Tibial nerve (tissue), 4 donors: ENCODE data around the gene TGFB1I1. TPM values are rescaled to one million over a fixed set of nuclear protein-coding genes. Genes with fewer than 3 reads are reported as not detected.
"Not testable (repeated sequence)": the region's sequence is repeated elsewhere in the genome, so short reads cannot be mapped to it uniquely, and the experiment has no call there.

Source experiments
- DNase-seq, 2 donors: peaks; one replicate each; pipeline ENCODE4 v3.0.0-alpha.2; 2019; ENCODE audit warnings: low spot score in 2 of 2
- H3K27ac ChIP-seq, 4 donors: fragments of 200-600 bp; sonication (generic) in 3 of 4; one replicate each; pipeline ENCODE4 v1.5.1; 2017 to 2019; ENCODE audit warnings: mild to moderate bottlenecking in 1 of 4
- H3K27me3 ChIP-seq, 2 donors: fragments of 200-600 bp; sonication (generic) in 1 of 2; one replicate each; pipeline versions ENCODE4 v1.5.1 to v1.6.0; 2017 to 2019
- H3K36me3 ChIP-seq, 3 donors: fragments of 200-600 bp; sonication (generic); one replicate each; pipeline ENCODE4 v1.5.1; 2018 to 2019
- H3K4me1 ChIP-seq, 4 donors: fragments of 200-600 bp; sonication (generic) in 3 of 4; one replicate each; pipeline ENCODE4 v1.5.1; 2017 to 2019
- H3K4me3 ChIP-seq, 4 donors: fragments of 200-600 bp; sonication (generic) in 3 of 4; one replicate each; pipeline ENCODE4 v1.5.1; 2017 to 2019; ENCODE audit warnings: mild to moderate bottlenecking in 1 of 4, moderate library complexity in 1 of 4
- H3K9me3 ChIP-seq, 4 donors: fragments of 200-600 bp; sonication (generic) in 3 of 4; one replicate each; pipeline ENCODE4 v1.5.1; 2017 to 2019
- EP300 ChIP-seq, 2 donors: sonication (generic); formaldehyde crosslinking; IDR thresholded peaks; one replicate each; pipeline ENCODE4 v1.6.1; 2017; ENCODE audit warnings: antibody characterized with exemption in 2 of 2, mild to moderate bottlenecking in 1 of 2
- POLR2A ChIP-seq, 2 donors: fragments of 450-650 bp; IDR thresholded peaks; one replicate each; pipeline ENCODE4 v1.6.1; 2017; ENCODE audit warnings: antibody characterized with exemption in 2 of 2, mild to moderate bottlenecking in 2 of 2, moderate library complexity in 2 of 2
- WGBS, 2 donors: methylation state at CpG; one replicate each; pipeline ENCODE4 v1.1.5; 2018; 5-methylcytosine and 5-hydroxymethylcytosine counted together
- total RNA-seq, 4 donors: library from RNA; depleted of rRNA; stranded (reverse); fragments of >200 nt; gene quantifications; one replicate each; pipeline ENCODE4 v1.1.0, GENCODE V29; 2016
- TF ChIP-seq, protein P1 (sequence below), 5 experiments: fragments of 200-600 bp in 3 of 5; fragments of 450-650 bp in 2 of 5; sonication (generic) in 3 of 5; IDR thresholded peaks; one replicate each; pipeline ENCODE4 v1.5.1; 2016 to 2019; ENCODE audit warnings: antibody characterized with exemption in 5 of 5, mild to moderate bottlenecking in 3 of 5, moderate library complexity in 2 of 5

Gene TGFB1I1
- total RNA-seq, 4 donors from 2014 or later, result 29.3 to 68.7 (median 53.5) TPM

GRCh38 chr16:31478956-31479355 lies 7.0 kb downstream of the TGFB1I1 start:
- Histone ChIP-seq H3K27me3 (no peaks in the 10 kb centered on the region), H3K27ac (no peak overlapping the region), H3K4me3 (no peak overlapping the region), H3K36me3 (peaks cover 0 to 55% (median 4%) of the 10 kb centered on the region in 3 donors), H3K4me1 (peaks cover 0 to 30% (median 0%) of the 10 kb centered on the region in 4 donors), H3K9me3 (no peaks in the 10 kb centered on the region)
- TF ChIP-seq EP300 (IDR thresholded peaks at IDR 0.05) (no peak), POLR2A (IDR thresholded peaks at IDR 0.05) (no peak)
- TF ChIP-seq, protein P1, sequence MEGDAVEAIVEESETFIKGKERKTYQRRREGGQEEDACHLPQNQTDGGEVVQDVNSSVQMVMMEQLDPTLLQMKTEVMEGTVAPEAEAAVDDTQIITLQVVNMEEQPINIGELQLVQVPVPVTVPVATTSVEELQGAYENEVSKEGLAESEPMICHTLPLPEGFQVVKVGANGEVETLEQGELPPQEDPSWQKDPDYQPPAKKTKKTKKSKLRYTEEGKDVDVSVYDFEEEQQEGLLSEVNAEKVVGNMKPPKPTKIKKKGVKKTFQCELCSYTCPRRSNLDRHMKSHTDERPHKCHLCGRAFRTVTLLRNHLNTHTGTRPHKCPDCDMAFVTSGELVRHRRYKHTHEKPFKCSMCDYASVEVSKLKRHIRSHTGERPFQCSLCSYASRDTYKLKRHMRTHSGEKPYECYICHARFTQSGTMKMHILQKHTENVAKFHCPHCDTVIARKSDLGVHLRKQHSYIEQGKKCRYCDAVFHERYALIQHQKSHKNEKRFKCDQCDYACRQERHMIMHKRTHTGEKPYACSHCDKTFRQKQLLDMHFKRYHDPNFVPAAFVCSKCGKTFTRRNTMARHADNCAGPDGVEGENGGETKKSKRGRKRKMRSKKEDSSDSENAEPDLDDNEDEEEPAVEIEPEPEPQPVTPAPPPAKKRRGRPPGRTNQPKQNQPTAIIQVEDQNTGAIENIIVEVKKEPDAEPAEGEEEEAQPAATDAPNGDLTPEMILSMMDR (IDR thresholded peaks at IDR 0.05), result no peak
- WGBS, 2 donors, result 73 to 92% methylated on average over 3 of the region's 3 CpGs
- no peak for DNase-seq

DNA sequence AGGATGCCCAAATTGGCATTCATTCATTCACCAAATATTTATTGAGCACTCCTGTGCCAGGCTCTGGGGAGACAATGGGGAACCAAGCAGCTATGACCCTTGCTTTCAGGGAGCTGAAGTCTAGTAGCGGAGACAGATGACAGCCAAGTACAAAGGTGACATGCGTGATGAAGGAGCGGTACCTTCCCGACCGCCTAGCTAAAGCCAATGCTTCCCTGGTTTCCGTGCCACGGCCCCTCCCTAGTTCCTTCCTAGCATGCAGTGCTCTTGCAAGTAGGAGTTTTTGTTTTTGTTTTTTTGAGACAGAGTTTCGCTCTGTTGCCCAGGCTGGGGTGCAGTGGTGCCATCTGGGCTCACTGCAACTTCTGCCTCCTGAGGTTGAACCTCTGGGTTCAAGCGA lies 7.8 kb downstream of the TGFB1I1 start:
- TF ChIP-seq POLR2A (IDR thresholded peaks at IDR 0.05), result no peak
- TF ChIP-seq, protein P1 (IDR thresholded peaks at IDR 0.05), result no peak
- TF ChIP-seq EP300 (IDR thresholded peaks at IDR 0.05), result no peak
- peaks cover 0 to 30% (median 0%) of the 10 kb centered on the region in 4 donors for H3K4me1 ChIP-seq
- H3K9me3 ChIP-seq, result no peaks in the 10 kb centered on the region
- WGBS, 2 donors, result 83 to 84% methylated on average over 9 of the region's 9 CpGs
- H3K27ac ChIP-seq, result no peak overlapping the region
- no peak overlapping the region for H3K4me3 ChIP-seq
- H3K27me3 ChIP-seq, result no peaks in the 10 kb centered on the region
- no peak for DNase-seq
- peaks cover 0 to 47% (median 4%) of the 10 kb centered on the region in 3 donors for H3K36me3 ChIP-seq

DNA sequence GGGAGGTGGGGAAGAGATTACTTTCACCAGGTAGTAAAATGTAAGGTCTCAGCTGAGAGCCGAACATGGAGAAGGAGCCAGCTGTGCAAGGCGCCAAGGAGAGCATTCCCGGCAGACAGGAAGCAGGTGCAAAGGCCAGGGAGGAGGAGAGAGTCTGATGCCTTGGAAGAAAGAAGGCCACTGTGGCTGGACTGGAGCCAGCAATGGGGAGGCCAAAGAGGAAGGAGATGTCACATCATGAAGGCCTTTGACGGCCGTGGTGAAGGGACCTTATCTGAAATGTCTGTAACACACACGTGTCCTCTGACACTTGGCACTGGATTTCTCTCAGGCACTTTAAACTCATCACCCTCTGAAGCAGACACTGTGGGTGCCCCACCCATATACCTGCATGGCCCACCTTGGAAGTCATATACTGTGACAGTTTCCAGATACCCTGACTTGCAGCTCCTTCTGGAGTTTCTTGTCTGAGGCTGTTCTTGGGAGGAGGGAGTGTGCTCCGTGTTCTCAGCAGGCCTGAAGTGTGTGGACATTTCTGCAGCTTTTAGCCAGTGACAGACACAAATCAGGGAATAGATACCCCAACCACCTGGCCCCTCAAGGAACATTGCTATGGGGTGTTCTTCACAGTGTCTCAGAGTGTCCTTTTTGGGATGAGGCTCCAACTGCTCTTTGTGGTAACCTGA lies 9.0 kb downstream of the TGFB1I1 start:
- Histone ChIP-seq H3K27me3 (no peaks in the 10 kb centered on the region), H3K27ac (no peak overlapping the region), H3K4me3 (no peak overlapping the region), H3K4me1 (peaks cover 0 to 26% (median 0%) of the 10 kb centered on the region in 4 donors), H3K9me3 (no peaks in the 10 kb centered on the region), H3K36me3 (peaks cover 0 to 35% (median 0%) of the 10 kb centered on the region in 3 donors)
- TF ChIP-seq EP300 (IDR thresholded peaks at IDR 0.05), result no peak
- TF ChIP-seq, protein P1 (IDR thresholded peaks at IDR 0.05), result no peak
- TF ChIP-seq POLR2A (IDR thresholded peaks at IDR 0.05), result no peak
- WGBS, 2 donors, result 36% methylated on average over 7 of the region's 7 CpGs
- no peak for DNase-seq

GRCh38 chr16:31483081-31483480 lies 11.1 kb downstream of the TGFB1I1 start, which contains the start of gene SLC5A2:
TSS of gene SLC5A2 (plus strand) at chr16:31483123. CDS start at chr16:31483137, 14 bp downstream.
- WGBS, 2 donors, result 80 to 96% methylated on average over 4 of the region's 4 CpGs
- H3K9me3 ChIP-seq, result no peaks in the 10 kb centered on the region
- no peaks in the 10 kb centered on the region for H3K27me3 ChIP-seq
- H3K4me3 ChIP-seq, result no peak within 1 kb of the TSS
- no peak within 1 kb of the TSS for H3K27ac ChIP-seq
- peaks cover 0 to 26% (median 12%) of the 10 kb centered on the region in 4 donors for H3K4me1 ChIP-seq
- TF ChIP-seq, protein P1 (IDR thresholded peaks at IDR 0.05), result no peak
- TF ChIP-seq EP300 (IDR thresholded peaks at IDR 0.05), result no peak
- TF ChIP-seq POLR2A (IDR thresholded peaks at IDR 0.05), result no peak
- H3K36me3 ChIP-seq, result peaks cover 0 to 14% (median 0%) of the 10 kb centered on the region in 3 donors
- DNase-seq, result no peak

- H3K36me3 ChIP-seq, H3K27ac ChIP-seq, H3K27me3 ChIP-seq, DNase-seq, H3K9me3 ChIP-seq, H3K4me3 ChIP-seq: not testable (repeated sequence)
- WGBS, 2 donors, result 93 to 95% methylated on average over 4 of the region's 4 CpGs
- H3K4me1 ChIP-seq, result peaks cover 0 to 36% (median 16%) of the 10 kb centered on the region in 4 donors
These were observed 12.1 kb downstream of the TGFB1I1 start for GRCh38 chr16:31484048-31484447.
